HFFc6 (cell line): ENCODE results near the gene FRG1. TPM values are rescaled to one million over a fixed set of nuclear protein-coding genes. Genes with fewer than 3 reads are reported as not detected.
"Not testable (repeated sequence)": the region's sequence is repeated elsewhere in the genome, so short reads cannot be mapped to it uniquely, and the experiment has no call there.

Source experiments
- DNase-seq: peaks from one replicate; pipeline ENCODE4 v3.0.0-alpha.2; 2018
- H3K27ac Mint-ChIP-seq: 2 replicates; pipeline ENCODE4 v1.8.0; 2020; ENCODE audit warnings: mild to moderate bottlenecking, mixed read lengths
- H3K27me3 Mint-ChIP-seq: 2 replicates; pipeline ENCODE4 v1.8.0; 2021; ENCODE audit warnings: mild to moderate bottlenecking, moderate library complexity, mixed read lengths; ENCODE audit not compliant: insufficient read depth
- H3K36me3 Mint-ChIP-seq: 2 replicates; pipeline ENCODE4 v1.8.0; 2021; ENCODE audit warnings: low read depth, mixed read lengths
- H3K4me1 Mint-ChIP-seq: 2 replicates; pipeline ENCODE4 v1.8.0; 2020; ENCODE audit warnings: low read depth, mixed read lengths
- H3K4me3 Mint-ChIP-seq: 2 replicates; pipeline ENCODE4 v1.8.0; 2020; ENCODE audit warnings: mild to moderate bottlenecking, moderate library complexity, mixed read lengths
- H3K9me3 Mint-ChIP-seq: 2 replicates; pipeline ENCODE4 v1.8.0; 2020; ENCODE audit warnings: mild to moderate bottlenecking, mixed read lengths
- CTCF ChIP-seq: fragments of 200-600 bp; sonication (generic); IDR thresholded peaks from 2 replicates; pipeline ENCODE4 v1.5.0; 2021; ENCODE audit warnings: antibody characterized with exemption, mild to moderate bottlenecking
- long read RNA-seq: library from polyadenylated mRNA; unstranded; transcript quantifications from one replicate; pipeline ENCODE4 v2.0.0, GENCODE V29; 2019
- total RNA-seq, 6 experiments: library from RNA; stranded (reverse); fragmentation: NEBNext Ultra II Directional; extraction: Animal tissue kit (Norgen Biotek cat#: 25700); gene quantifications; 2 replicates in 1 of 6; 3 replicates in 5 of 6; pipeline ENCODE4 v1.2.3, GENCODE V29; 2021

Gene FRG1
- total RNA-seq: 10 to 100 TPM; 30.3 to 46.1 (median 37.2) TPM
- long read RNA-seq, transcript FRG1-201 (9 exons, 1,074 nt): major isoform, 16 of 28 reads
- long read RNA-seq, partial matches to known transcripts: 9 of 28 reads
- long read RNA-seq, other reads (novel, unspliced or antisense): 3 of 28 reads

- TF ChIP-seq CTCF: peak; percentile 87
- no peaks in the 10 kb centered on the region for H3K9me3 Mint-ChIP-seq
- peak within 1 kb of the TSS; percentile 96 for H3K4me3 Mint-ChIP-seq
- peak within 1 kb of the TSS; percentile 90 for H3K27ac Mint-ChIP-seq
- peaks cover 43% of the 10 kb centered on the region for H3K4me1 Mint-ChIP-seq
- H3K27me3 Mint-ChIP-seq: no peaks in the 10 kb centered on the region; the same call in 1 of the 2 replicates
- peaks cover 22% of the 10 kb centered on the region for H3K36me3 Mint-ChIP-seq
- peak; percentile 96 for DNase-seq
Measured at GRCh38 chr4:189940178-189941004, at the start of gene FRG1. FRG1 (plus strand) TSS chr4:189940872; CDS start chr4:189941010, 138 bp downstream.

GRCh38 chr4:189897667-189898066, 43.0 kb upstream of the FRG1 start:
- peaks cover 12% of the 10 kb centered on the region for H3K9me3 Mint-ChIP-seq
- no peak for TF ChIP-seq CTCF

DNA sequence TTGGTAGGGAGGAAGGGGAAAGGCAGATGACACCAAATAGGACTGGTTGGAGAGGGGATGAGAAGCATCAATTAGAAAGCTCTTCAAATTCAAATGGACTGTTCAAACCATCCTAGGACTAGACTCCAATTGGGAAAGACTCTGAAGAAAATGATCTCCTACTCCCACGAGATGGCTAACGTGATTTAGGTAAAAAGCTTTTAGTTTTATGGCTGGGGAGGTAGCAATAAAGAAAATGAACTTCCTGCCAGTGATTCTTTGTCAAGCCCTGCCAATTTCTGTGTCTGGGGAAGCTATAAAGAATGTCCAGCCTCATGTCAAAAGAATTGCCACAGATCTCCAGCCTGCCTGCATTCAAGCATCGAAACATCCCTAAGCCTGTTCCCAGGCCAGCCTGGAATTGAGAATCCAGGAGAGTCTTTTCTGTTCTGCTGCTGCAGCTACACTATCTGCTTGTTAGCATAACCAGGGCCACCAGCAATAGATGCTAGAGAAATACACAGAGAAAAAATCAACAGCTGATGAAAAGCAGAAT, 41.1 kb upstream of the FRG1 start:
- H3K27ac Mint-ChIP-seq, H3K4me1 Mint-ChIP-seq, H3K36me3 Mint-ChIP-seq, H3K9me3 Mint-ChIP-seq, DNase-seq, H3K4me3 Mint-ChIP-seq, H3K27me3 Mint-ChIP-seq: not testable (repeated sequence)

More at GRCh38 chr4:189897667-189898066, 43.0 kb upstream of the FRG1 start:
- no peak overlapping the region for H3K27ac Mint-ChIP-seq
- DNase-seq: no peak
- H3K27me3 Mint-ChIP-seq: no peaks in the 10 kb centered on the region
- no peaks in the 10 kb centered on the region for H3K4me1 Mint-ChIP-seq
- no peak overlapping the region for H3K4me3 Mint-ChIP-seq
- H3K36me3 Mint-ChIP-seq: no peaks in the 10 kb centered on the region

GRCh38 chr4:189904420-189905027, 36.1 kb upstream of the FRG1 start:
- peak; percentile 88 for TF ChIP-seq CTCF
- not testable (repeated sequence) for H3K4me1 Mint-ChIP-seq, H3K9me3 Mint-ChIP-seq, H3K27me3 Mint-ChIP-seq, H3K4me3 Mint-ChIP-seq, H3K36me3 Mint-ChIP-seq, H3K27ac Mint-ChIP-seq
- peak; percentile 74 for DNase-seq

- peaks cover 3% of the 10 kb centered on the region for H3K27me3 Mint-ChIP-seq
- no peaks in the 10 kb centered on the region for H3K36me3 Mint-ChIP-seq
- H3K9me3 Mint-ChIP-seq: peaks cover 4% of the 10 kb centered on the region
- peak; percentile 72 for TF ChIP-seq CTCF
- no peaks in the 10 kb centered on the region for H3K4me1 Mint-ChIP-seq
- no peak overlapping the region for H3K4me3 Mint-ChIP-seq
- H3K27ac Mint-ChIP-seq: no peak overlapping the region
- DNase-seq: no peak
Measured at GRCh38 chr4:189912170-189912569, 28.5 kb upstream of the FRG1 start.
